ENCODE results near the gene PRKCE. TPM values are rescaled to one million over a fixed set of nuclear protein-coding genes. Genes with fewer than 3 reads are reported as not detected.
"Not testable (repeated sequence)": the region's sequence is repeated elsewhere in the genome, so short reads cannot be mapped to it uniquely, and the experiment has no call there.

PRKCE gene
- polyA plus RNA-seq, 1 experiment = 16.7 TPM

GRCh38 chr2:46216213-46216612 is 564.7 kb downstream of the PRKCE start:
- DNase-seq (ENCODE audit: low read depth, low spot score) = peak; percentile 16

DNA sequence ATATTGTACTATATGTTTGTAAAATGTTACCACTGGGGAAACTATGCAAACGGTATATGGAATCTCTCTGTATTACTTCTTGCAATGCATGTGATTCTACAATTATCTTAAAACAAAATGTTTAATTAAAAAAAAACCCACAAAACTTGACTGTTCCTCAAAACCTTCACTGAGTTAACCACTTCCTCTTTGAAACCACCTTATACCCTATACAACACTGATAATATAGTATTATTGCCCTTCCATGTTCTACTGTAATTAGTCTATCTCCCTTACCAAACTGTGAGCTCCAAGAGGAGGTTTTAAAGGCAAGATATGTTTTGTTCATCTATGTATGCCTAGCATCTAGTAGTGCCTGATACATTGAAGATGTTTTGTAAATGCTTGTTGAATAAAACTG is 572.0 kb downstream of the PRKCE start:
- CTCF ChIA-PET; H3K4me3 ChIP-seq (ENCODE audit: low read depth, low read length); H3K27me3 ChIP-seq (ENCODE audit: control insufficient read depth, insufficient read depth, low read length); DNase-seq (ENCODE audit: low read depth, low spot score); H3K27ac ChIP-seq (ENCODE audit: low read depth, low read length); H3K9me3 ChIP-seq (ENCODE audit: control insufficient read depth, insufficient read depth, low read length); POLR2A ChIA-PET: not testable (repeated sequence)

More at GRCh38 chr2:46216213-46216612, 564.7 kb downstream of the PRKCE start:
- POLR2A ChIA-PET = no interaction called here
- H3K27ac ChIP-seq (ENCODE audit: low read depth, low read length) = no peak overlapping the region
- TF ChIP-seq CTCF (IDR thresholded peaks at IDR 0.05; ENCODE audit: low read depth, low read length) = no peak
- peaks cover 3% of the 10 kb centered on the region for H3K27me3 ChIP-seq (ENCODE audit: control insufficient read depth, insufficient read depth, low read length)
- CTCF ChIA-PET = no interaction called here
- H3K9me3 ChIP-seq (ENCODE audit: control insufficient read depth, insufficient read depth, low read length) = peaks cover 8% of the 10 kb centered on the region; the same call in 1 of the 2 replicates
- no peak overlapping the region for H3K4me3 ChIP-seq (ENCODE audit: low read depth, low read length)

GRCh38 chr2:46225150-46225625 is 573.7 kb downstream of the PRKCE start:
- no peak for TF ChIP-seq CTCF (IDR thresholded peaks at IDR 0.05; ENCODE audit: low read depth, low read length)
- POLR2A ChIA-PET = interaction anchor here (0.8 to 1.5 kb wide), 3 partner anchors 32 to 162 kb away, joined by 3 to 9 read pairs (median 3); partner anchors contain the start of gene EPAS1
- Histone ChIP-seq H3K9me3 (ENCODE audit: control insufficient read depth, insufficient read depth, low read length) (no peaks in the 10 kb centered on the region), H3K4me3 (ENCODE audit: low read depth, low read length) (no peak overlapping the region), H3K27me3 (ENCODE audit: control insufficient read depth, insufficient read depth, low read length) (no peaks in the 10 kb centered on the region), H3K27ac (ENCODE audit: low read depth, low read length) (peak overlapping the region; percentile 50)
- CTCF ChIA-PET = no interaction called here
- DNase-seq (ENCODE audit: low read depth, low spot score) = no peak

- no peak overlapping the region for H3K4me3 ChIP-seq (ENCODE audit: low read depth, low read length)
- ChIA-PET POLR2A (interaction anchor here (1.5 kb wide), 1 partner anchor 71 kb away, joined by 9 read pairs; the partner anchor contains the start of gene EPAS1), CTCF (no interaction called here)
- H3K27ac ChIP-seq (ENCODE audit: low read depth, low read length) = no peak overlapping the region
- no peaks in the 10 kb centered on the region for H3K27me3 ChIP-seq (ENCODE audit: control insufficient read depth, insufficient read depth, low read length)
- no peaks in the 10 kb centered on the region for H3K9me3 ChIP-seq (ENCODE audit: control insufficient read depth, insufficient read depth, low read length)
- TF ChIP-seq CTCF (IDR thresholded peaks at IDR 0.05; ENCODE audit: low read depth, low read length) = no peak
- no peak for DNase-seq (ENCODE audit: low read depth, low spot score)
These were observed 574.3 kb downstream of the PRKCE start for GRCh38 chr2:46225730-46226129.

DNA sequence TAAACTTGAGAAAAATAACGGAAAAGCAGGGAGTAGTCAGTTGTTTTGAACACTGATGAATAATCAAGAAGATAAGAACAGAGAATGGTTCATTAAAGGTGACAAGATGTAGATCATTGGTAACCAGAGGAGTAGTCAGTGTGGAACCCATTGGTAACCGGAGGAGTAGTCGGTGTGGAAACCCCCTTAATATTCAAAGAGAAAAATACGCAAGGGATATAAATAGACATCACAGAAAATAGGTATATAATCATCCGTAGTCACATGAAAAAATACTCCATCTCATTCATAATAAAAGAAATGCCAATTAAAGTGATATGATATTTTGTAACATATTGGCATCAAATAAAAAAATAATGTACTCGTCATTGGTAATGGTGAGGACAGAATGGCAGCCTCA is 575.1 kb downstream of the PRKCE start:
- Histone ChIP-seq H3K9me3 (ENCODE audit: control insufficient read depth, insufficient read depth, low read length) (no peaks in the 10 kb centered on the region), H3K27me3 (ENCODE audit: control insufficient read depth, insufficient read depth, low read length) (peaks cover 6% of the 10 kb centered on the region), H3K27ac (ENCODE audit: low read depth, low read length) (no peak overlapping the region), H3K4me3 (ENCODE audit: low read depth, low read length) (no peak overlapping the region)
- POLR2A ChIA-PET = no interaction called here
- no peak for TF ChIP-seq CTCF (IDR thresholded peaks at IDR 0.05; ENCODE audit: low read depth, low read length)
- no peak for DNase-seq (ENCODE audit: low read depth, low spot score)
- CTCF ChIA-PET = no interaction called here
